PFSK-1 (cell line): Measurements from ENCODE around the gene RAB3IL1.

Source experiments
- FOXP2 ChIP-seq: optimal IDR thresholded peaks from 2 replicates; pipeline ENCODE3; 2011; ENCODE audit warnings: borderline replicate concordance, control low read depth, inconsistent platforms; ENCODE audit not compliant: insufficient read depth; ENCODE audit errors: extremely low read length, extremely low read depth
- POLR2AphosphoS5 ChIP-seq: IDR thresholded peaks from 2 replicates; pipeline ENCODE4 v1.6.1; 2012; ENCODE audit warnings: low read depth, mild to moderate bottlenecking, control low read depth, low read length, moderate library complexity
- SIN3A ChIP-seq: IDR thresholded peaks from 2 replicates; pipeline ENCODE4 v1.6.1; 2012; ENCODE audit warnings: mild to moderate bottlenecking, low read length, moderate library complexity, borderline replicate concordance; ENCODE audit not compliant: insufficient read depth
- TAF1 ChIP-seq: IDR thresholded peaks from 2 replicates; pipeline ENCODE4 v1.6.1; 2012; ENCODE audit warnings: low read length, control low read depth, borderline replicate concordance; ENCODE audit not compliant: insufficient read depth
- TF ChIP-seq, protein P1 (sequence below), 2 experiments: IDR thresholded peaks; 2 replicates each; pipeline versions ENCODE4 v1.6.1 to v1.8.0; 2011 to 2012; ENCODE audit warnings: low read depth in 2 of 2, low read length in 2 of 2, control low read depth in 1 of 2, inconsistent platforms in 1 of 2, mild to moderate bottlenecking in 1 of 2, moderate library complexity in 1 of 2; ENCODE audit not compliant: insufficient read depth in 1 of 2

Gene RAB3IL1

GRCh38 chr11:61922539-61922938 lies 5.2 kb upstream of the RAB3IL1 start:
- TF ChIP-seq FOXP2, result no peak
- TF ChIP-seq, protein P1, sequence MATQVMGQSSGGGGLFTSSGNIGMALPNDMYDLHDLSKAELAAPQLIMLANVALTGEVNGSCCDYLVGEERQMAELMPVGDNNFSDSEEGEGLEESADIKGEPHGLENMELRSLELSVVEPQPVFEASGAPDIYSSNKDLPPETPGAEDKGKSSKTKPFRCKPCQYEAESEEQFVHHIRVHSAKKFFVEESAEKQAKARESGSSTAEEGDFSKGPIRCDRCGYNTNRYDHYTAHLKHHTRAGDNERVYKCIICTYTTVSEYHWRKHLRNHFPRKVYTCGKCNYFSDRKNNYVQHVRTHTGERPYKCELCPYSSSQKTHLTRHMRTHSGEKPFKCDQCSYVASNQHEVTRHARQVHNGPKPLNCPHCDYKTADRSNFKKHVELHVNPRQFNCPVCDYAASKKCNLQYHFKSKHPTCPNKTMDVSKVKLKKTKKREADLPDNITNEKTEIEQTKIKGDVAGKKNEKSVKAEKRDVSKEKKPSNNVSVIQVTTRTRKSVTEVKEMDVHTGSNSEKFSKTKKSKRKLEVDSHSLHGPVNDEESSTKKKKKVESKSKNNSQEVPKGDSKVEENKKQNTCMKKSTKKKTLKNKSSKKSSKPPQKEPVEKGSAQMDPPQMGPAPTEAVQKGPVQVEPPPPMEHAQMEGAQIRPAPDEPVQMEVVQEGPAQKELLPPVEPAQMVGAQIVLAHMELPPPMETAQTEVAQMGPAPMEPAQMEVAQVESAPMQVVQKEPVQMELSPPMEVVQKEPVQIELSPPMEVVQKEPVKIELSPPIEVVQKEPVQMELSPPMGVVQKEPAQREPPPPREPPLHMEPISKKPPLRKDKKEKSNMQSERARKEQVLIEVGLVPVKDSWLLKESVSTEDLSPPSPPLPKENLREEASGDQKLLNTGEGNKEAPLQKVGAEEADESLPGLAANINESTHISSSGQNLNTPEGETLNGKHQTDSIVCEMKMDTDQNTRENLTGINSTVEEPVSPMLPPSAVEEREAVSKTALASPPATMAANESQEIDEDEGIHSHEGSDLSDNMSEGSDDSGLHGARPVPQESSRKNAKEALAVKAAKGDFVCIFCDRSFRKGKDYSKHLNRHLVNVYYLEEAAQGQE (IDR thresholded peaks at IDR 0.05; ENCODE audit: insufficient read depth in 1 of 2, low read depth in 2 of 2, low read length in 2 of 2), result 0 out of 4 replicates have a peak, but pooled peaks of 1 of the 2 experiments have one; percentile 54
- TF ChIP-seq POLR2AphosphoS5, result no peak
- TF ChIP-seq TAF1, result no peak

DNA sequence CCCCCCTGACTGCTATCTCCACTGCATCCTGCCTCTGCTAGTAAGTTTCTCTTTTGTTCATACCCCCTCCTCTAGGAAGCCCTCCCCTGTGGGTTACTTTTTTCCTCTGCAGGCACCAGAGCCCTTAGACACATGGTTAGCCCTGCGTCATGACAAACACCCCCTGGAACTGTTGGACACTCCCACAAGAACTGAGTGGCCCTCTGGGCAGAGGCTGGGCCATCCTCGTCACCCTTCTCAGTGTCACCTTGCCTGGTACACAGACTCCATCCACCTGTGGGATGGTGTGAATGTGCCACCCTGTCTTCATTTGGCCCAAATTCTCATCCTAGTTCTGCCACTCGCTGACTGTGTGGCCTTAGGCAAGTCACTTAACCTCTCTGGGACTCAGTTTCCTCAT lies 4.1 kb upstream of the RAB3IL1 start:
- TF ChIP-seq, protein P1 (IDR thresholded peaks at IDR 0.05; ENCODE audit: insufficient read depth in 1 of 2, low read depth in 2 of 2, low read length in 2 of 2), result no peak
- no peak for TF ChIP-seq TAF1
- no peak for TF ChIP-seq SIN3A
- no peak for TF ChIP-seq POLR2AphosphoS5
- TF ChIP-seq FOXP2, result no peak

- TF ChIP-seq TAF1 (no peak), SIN3A (no peak), POLR2AphosphoS5 (no peak), FOXP2 (no peak)
- TF ChIP-seq, protein P1 (IDR thresholded peaks at IDR 0.05; ENCODE audit: insufficient read depth in 1 of 2, low read depth in 2 of 2, low read length in 2 of 2), result no peak
Observed at GRCh38 chr11:61919705-61920631, 2.6 kb upstream of the RAB3IL1 start.

DNA sequence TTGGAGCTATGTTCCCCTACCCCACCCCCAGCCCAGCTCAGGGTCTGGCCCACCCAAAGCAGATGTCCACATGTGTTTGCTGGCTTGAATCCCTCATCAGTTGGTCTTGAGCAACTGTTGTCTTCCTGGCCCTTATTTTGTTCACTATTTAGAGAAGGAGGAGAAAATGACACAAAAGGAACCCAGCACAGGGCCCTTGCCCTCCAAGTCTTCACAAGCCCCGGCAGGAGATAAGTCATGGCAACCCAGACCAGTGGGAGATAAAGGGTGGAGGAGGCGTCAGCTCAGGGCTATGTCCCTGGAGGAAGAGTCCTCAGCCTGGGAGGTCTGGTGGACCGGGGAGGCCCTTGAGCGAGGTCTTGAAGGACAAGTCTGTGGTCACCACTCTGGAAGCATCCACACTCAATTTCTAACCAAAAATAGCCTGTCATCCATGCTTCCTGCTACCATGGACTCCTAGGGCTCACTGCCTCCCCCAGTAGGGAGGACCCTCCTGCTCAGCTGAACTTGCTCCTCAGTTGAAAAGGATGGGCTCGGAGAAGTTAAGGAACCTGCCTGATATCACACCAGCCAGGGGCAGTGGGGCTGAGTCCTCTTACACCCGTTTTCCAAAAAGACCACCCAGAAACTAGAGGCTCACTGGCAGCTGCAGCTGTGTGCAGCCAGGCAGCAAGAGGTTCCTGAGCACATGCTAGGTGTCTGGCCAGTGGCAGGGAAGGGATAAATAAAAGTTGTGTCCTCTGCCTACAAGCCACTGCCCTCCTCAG lies 1.8 kb upstream of the RAB3IL1 start:
- TF ChIP-seq TAF1 (no peak), FOXP2 (no peak), SIN3A (no peak), POLR2AphosphoS5 (no peak)
- TF ChIP-seq, protein P1 (IDR thresholded peaks at IDR 0.05; ENCODE audit: insufficient read depth in 1 of 2, low read depth in 2 of 2, low read length in 2 of 2), result no peak
